WTC11 (cell line): ENCODE measurements around the gene TRMT6. TPM values are rescaled to one million over a fixed set of nuclear protein-coding genes. Genes with fewer than 3 reads are reported as not detected.

ENCODE experiments used
- ARID4B ChIP-seq: sonication (generic); formaldehyde crosslinking; IDR thresholded peaks from 2 replicates; pipeline ENCODE4 v1.8.0; 2023; ENCODE audit warnings: missing genetic modification reagents, mild to moderate bottlenecking, borderline replicate concordance
- ATF6 ChIP-seq: sonication (generic); formaldehyde crosslinking; IDR thresholded peaks from 2 replicates; pipeline ENCODE4 v1.8.1; 2023; ENCODE audit warnings: mild to moderate bottlenecking, missing genetic modification reagents
- CREB1 ChIP-seq: sonication (generic); formaldehyde crosslinking; IDR thresholded peaks from 2 replicates; pipeline ENCODE4 v1.8.0; 2023; ENCODE audit warnings: mild to moderate bottlenecking, missing genetic modification reagents
- EMX1 ChIP-seq: fragments of 250-450 bp; sonication (Bioruptor Pico); IDR thresholded peaks from 2 replicates; pipeline ENCODE4 v1.8.0; 2021; ENCODE audit warnings: mild to moderate bottlenecking
- FOXP4 ChIP-seq: sonication (generic); formaldehyde crosslinking; IDR thresholded peaks from 2 replicates; pipeline ENCODE4 v1.8.0; 2022; ENCODE audit warnings: mild to moderate bottlenecking, missing genetic modification reagents
- IRF1 ChIP-seq: sonication (generic); formaldehyde crosslinking; IDR thresholded peaks from 2 replicates; pipeline ENCODE4 v1.8.0; 2023; ENCODE audit warnings: missing genetic modification reagents
- IRF2 ChIP-seq: sonication (generic); formaldehyde crosslinking; IDR thresholded peaks from 2 replicates; pipeline ENCODE4 v1.8.0; 2022; ENCODE audit warnings: low read depth, missing genetic modification reagents, borderline replicate concordance
- JAZF1 ChIP-seq: fragments of 250-450 bp; sonication (Bioruptor Pico); IDR thresholded peaks from 2 replicates; pipeline ENCODE4 v1.9.0; 2021; ENCODE audit warnings: moderate library complexity, mild to moderate bottlenecking, inconsistent platforms
- MLX ChIP-seq: sonication (generic); formaldehyde crosslinking; IDR thresholded peaks from 2 replicates; pipeline ENCODE4 v1.8.1; 2023; ENCODE audit warnings: mild to moderate bottlenecking, missing genetic modification reagents, moderate library complexity
- NFE2L1 ChIP-seq: sonication (generic); formaldehyde crosslinking; IDR thresholded peaks from 2 replicates; pipeline ENCODE4 v1.8.1; 2023; ENCODE audit warnings: missing genetic modification reagents
- NR2C2 ChIP-seq: sonication (generic); formaldehyde crosslinking; IDR thresholded peaks from 2 replicates; pipeline ENCODE4 v1.8.0; 2022; ENCODE audit warnings: mild to moderate bottlenecking, missing genetic modification reagents
- PRRX2 ChIP-seq: fragments of 250-450 bp; sonication (Bioruptor Pico); IDR thresholded peaks from 2 replicates; pipeline ENCODE4 v1.8.0; 2021; ENCODE audit warnings: mild to moderate bottlenecking
- SOX15 ChIP-seq: fragments of 250-450 bp; sonication (Bioruptor Pico); IDR thresholded peaks from 2 replicates; pipeline ENCODE4 v1.9.0; 2021; ENCODE audit warnings: mild to moderate bottlenecking
- SP1 ChIP-seq: sonication (generic); formaldehyde crosslinking; conservative IDR thresholded peaks from 2 replicates; pipeline ENCODE4 v1.8.1; 2022; ENCODE audit warnings: missing genetic modification reagents
- TEAD1 ChIP-seq: sonication (generic); formaldehyde crosslinking; IDR thresholded peaks from 2 replicates; pipeline ENCODE4 v1.8.0; 2022; ENCODE audit warnings: mild to moderate bottlenecking, missing genetic modification reagents
- TP53 ChIP-seq: sonication (generic); formaldehyde crosslinking; IDR thresholded peaks from 2 replicates; pipeline ENCODE4 v1.8.1; 2023; ENCODE audit warnings: mild to moderate bottlenecking, missing genetic modification reagents
- ZNF121 ChIP-seq: sonication (generic); formaldehyde crosslinking; IDR thresholded peaks from 2 replicates; pipeline ENCODE4 v1.8.0; 2023; ENCODE audit warnings: missing genetic modification reagents
- ZNF263 ChIP-seq: sonication (generic); formaldehyde crosslinking; IDR thresholded peaks from 2 replicates; pipeline ENCODE4 v1.8.1; 2022; ENCODE audit warnings: low read depth, mild to moderate bottlenecking, moderate library complexity, missing genetic modification reagents
- ZNF317 ChIP-seq: sonication (generic); formaldehyde crosslinking; IDR thresholded peaks from 2 replicates; pipeline ENCODE4 v1.8.1; 2023; ENCODE audit warnings: low read depth, mild to moderate bottlenecking, moderate library complexity, missing genetic modification reagents, borderline replicate concordance
- ZNF423 ChIP-seq: fragments of 250-450 bp; sonication (Bioruptor Pico); IDR thresholded peaks from 2 replicates; pipeline ENCODE4 v2.1.2; 2022; ENCODE audit warnings: mild to moderate bottlenecking, moderate library complexity
- ZNF671 ChIP-seq: fragments of 250-450 bp; sonication (Bioruptor Pico); IDR thresholded peaks from 2 replicates; pipeline ENCODE4 v1.8.0; 2021; ENCODE audit warnings: mild to moderate bottlenecking
- total RNA-seq: library from RNA; stranded (reverse); gene quantifications from 3 replicates; pipeline ENCODE4 v1.2.3, GENCODE V29; 2021
- TF ChIP-seq, protein P1 (sequence below): fragments of 250-450 bp; sonication (Bioruptor Pico); IDR thresholded peaks from 2 replicates; pipeline ENCODE4 v1.9.0; 2021; ENCODE audit warnings: mild to moderate bottlenecking
- TF ChIP-seq, protein P2 (sequence below): sonication (generic); formaldehyde crosslinking; IDR thresholded peaks from 2 replicates; pipeline ENCODE4 v1.8.0; 2022; ENCODE audit warnings: mild to moderate bottlenecking, missing genetic modification reagents
- TF ChIP-seq, protein P3 (sequence below): fragments of 250-450 bp; sonication (Bioruptor Pico); IDR thresholded peaks from 2 replicates; pipeline ENCODE4 v1.9.0; 2021; ENCODE audit warnings: mild to moderate bottlenecking
- TF ChIP-seq, protein P4 (sequence below): fragments of 250-450 bp; sonication (Bioruptor Pico); IDR thresholded peaks from 2 replicates; pipeline ENCODE4 v1.8.0; 2021; ENCODE audit warnings: mild to moderate bottlenecking

Gene TRMT6
- total RNA-seq, 1 experiment from 2014 or later, result 17.2 TPM

DNA sequence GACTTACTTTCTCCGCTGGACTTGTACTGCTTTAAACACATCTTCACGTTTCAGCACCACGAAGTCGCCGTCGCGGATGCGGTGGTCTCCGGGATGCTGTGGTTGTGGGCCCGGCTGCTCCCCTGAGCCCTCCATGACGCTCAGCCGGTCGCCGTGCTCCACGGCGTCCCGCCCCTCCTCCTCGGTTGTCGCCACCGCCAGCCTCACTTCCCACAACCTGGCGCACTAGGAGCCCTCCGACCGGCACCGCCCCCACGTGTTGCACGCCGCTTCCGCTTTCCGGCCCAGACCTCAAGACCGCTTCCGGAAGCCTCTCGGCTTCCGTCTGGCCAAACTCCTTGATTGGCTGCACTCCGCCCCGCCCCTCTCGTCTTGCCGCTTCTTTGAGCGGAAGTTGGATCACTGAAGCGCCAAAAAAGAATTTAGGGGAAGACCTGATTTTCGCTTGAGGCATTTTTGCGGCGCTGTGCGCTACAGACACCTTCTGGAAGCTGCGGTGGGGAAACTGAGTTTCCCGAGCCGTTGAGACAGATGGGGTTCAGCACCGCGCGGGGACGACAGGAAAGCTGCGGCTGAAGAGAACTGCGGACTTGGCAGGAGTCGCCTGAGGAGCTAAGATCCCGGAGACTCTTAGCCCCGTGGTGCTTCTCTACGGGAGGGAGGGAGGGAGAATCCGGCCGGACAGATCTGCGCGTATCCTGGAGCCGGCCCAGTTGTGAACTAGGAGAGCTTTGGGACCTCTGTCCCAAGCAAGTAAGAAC lies at the start of gene TRMT6, which contains the start of gene MCM8 (continued):
- TF ChIP-seq, protein P1, sequence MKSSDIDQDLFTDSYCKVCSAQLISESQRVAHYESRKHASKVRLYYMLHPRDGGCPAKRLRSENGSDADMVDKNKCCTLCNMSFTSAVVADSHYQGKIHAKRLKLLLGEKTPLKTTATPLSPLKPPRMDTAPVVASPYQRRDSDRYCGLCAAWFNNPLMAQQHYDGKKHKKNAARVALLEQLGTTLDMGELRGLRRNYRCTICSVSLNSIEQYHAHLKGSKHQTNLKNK, result no peak
- TF ChIP-seq ZNF671 (no peak), ZNF263 (CRISPR knock-in tag) (peak; percentile 87; the same call in 1 of the 2 replicates), ZNF121 (no peak), ATF6 (CRISPR knock-in tag) (no peak), IRF2 (CRISPR knock-in tag) (no peak), PRRX2 (no peak), SP1 (peak; percentile 91), NR2C2 (CRISPR knock-in tag) (no peak), FOXP4 (CRISPR knock-in tag) (peak; percentile 86; the same call in 1 of the 2 replicates), JAZF1 (CRISPR knock-in tag) (no peak), MLX (no peak), SOX15 (CRISPR knock-in tag) (no peak), NFE2L1 (CRISPR knock-in tag) (no peak), EMX1 (CRISPR knock-in tag) (no peak), ARID4B (CRISPR knock-in tag) (0 out of 2 replicates have a peak, but pooled peaks have one; percentile 26), TEAD1 (CRISPR knock-in tag) (peak; percentile 62; the same call in 1 of the 2 replicates), ZNF423 (no peak), TP53 (CRISPR knock-in tag) (no peak), IRF1 (CRISPR knock-in tag) (no peak), CREB1 (CRISPR knock-in tag) (no peak), ZNF317 (CRISPR knock-in tag) (no peak)
- TF ChIP-seq, protein P2, sequence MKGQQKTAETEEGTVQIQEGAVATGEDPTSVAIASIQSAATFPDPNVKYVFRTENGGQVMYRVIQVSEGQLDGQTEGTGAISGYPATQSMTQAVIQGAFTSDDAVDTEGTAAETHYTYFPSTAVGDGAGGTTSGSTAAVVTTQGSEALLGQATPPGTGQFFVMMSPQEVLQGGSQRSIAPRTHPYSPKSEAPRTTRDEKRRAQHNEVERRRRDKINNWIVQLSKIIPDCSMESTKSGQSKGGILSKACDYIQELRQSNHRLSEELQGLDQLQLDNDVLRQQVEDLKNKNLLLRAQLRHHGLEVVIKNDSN (CRISPR knock-in tag), result peak; percentile 93
- TF ChIP-seq, protein P3, sequence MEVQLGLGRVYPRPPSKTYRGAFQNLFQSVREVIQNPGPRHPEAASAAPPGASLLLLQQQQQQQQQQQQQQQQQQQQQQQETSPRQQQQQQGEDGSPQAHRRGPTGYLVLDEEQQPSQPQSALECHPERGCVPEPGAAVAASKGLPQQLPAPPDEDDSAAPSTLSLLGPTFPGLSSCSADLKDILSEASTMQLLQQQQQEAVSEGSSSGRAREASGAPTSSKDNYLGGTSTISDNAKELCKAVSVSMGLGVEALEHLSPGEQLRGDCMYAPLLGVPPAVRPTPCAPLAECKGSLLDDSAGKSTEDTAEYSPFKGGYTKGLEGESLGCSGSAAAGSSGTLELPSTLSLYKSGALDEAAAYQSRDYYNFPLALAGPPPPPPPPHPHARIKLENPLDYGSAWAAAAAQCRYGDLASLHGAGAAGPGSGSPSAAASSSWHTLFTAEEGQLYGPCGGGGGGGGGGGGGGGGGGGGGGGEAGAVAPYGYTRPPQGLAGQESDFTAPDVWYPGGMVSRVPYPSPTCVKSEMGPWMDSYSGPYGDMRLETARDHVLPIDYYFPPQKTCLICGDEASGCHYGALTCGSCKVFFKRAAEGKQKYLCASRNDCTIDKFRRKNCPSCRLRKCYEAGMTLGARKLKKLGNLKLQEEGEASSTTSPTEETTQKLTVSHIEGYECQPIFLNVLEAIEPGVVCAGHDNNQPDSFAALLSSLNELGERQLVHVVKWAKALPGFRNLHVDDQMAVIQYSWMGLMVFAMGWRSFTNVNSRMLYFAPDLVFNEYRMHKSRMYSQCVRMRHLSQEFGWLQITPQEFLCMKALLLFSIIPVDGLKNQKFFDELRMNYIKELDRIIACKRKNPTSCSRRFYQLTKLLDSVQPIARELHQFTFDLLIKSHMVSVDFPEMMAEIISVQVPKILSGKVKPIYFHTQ, result no peak
- TF ChIP-seq, protein P4, sequence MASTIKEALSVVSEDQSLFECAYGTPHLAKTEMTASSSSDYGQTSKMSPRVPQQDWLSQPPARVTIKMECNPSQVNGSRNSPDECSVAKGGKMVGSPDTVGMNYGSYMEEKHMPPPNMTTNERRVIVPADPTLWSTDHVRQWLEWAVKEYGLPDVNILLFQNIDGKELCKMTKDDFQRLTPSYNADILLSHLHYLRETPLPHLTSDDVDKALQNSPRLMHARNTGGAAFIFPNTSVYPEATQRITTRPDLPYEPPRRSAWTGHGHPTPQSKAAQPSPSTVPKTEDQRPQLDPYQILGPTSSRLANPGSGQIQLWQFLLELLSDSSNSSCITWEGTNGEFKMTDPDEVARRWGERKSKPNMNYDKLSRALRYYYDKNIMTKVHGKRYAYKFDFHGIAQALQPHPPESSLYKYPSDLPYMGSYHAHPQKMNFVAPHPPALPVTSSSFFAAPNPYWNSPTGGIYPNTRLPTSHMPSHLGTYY (CRISPR knock-in tag), result no peak
